HG03097 (cell line): ENCODE data around the gene OR2T11.
"Not testable (repeated sequence)": the region's sequence is repeated elsewhere in the genome, so short reads cannot be mapped to it uniquely, and the experiment has no call there.

Experiments
- ATAC-seq: cut with Tn5 transposase; IDR thresholded peaks from one replicate; pipeline ENCODE4 v1.9.1; 2021; ENCODE audit not compliant: unreplicated experiment, low FRiP score

Gene OR2T11

DNA sequence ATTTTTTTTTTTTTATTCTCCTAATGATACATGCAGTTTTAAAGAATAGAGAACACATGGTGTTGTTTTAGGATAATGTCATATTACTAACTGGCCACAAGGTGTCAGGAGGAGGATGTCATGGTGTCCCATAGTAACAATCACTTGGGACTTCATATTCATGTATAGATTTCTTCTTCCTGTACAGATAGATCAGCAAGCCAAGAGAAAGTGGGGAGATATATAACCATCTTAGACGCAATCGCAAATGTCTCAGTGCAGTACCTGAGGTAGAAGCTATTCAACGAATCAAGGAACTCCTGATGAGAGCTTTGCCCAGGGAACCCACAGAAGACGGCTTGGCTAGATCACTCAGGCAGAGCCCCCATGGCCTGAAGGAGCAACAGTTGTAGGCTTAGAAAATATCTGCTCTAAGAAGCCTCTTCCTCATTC, 12.3 kb downstream of the OR2T11 start:
- peak; percentile 74 for ATAC-seq

DNA sequence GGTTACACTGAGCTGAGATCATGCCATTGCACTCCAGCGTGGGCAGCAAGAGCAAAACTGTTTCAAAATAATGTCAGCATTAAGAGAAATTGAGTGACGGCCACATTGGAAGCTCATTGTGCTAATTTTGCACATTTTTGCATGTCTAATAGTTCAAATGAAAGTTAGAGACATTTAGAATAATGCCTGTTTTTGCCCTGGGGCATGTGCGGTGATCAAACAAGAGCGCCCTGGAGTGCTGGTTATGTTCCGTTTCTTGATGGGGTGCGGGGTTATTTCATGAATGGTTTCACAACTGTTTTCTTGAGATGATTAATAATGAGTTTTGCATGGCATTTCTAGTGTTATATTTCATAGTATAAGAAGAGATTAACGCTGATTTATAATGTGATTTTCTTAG, 13.1 kb downstream of the OR2T11 start:
- no peak for ATAC-seq

DNA sequence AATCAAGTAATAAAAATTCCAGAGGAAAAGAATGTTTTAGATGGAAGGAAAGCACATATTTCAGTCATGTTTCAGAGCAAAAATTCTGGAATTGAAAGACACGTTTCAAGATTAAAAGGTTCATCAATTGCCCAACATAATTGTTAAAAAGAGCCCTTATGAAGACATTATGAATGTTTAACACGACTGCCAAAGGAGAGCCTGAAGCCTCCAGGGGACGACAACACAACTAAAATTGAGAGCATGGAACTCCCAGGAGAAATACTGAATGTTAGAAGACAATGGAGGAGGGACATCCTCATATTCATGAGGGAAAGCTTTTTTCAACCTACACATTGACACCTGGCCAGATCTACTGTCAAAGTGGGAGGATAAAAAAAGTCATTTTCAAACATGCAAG, 16.0 kb downstream of the OR2T11 start:
- no peak for ATAC-seq

DNA sequence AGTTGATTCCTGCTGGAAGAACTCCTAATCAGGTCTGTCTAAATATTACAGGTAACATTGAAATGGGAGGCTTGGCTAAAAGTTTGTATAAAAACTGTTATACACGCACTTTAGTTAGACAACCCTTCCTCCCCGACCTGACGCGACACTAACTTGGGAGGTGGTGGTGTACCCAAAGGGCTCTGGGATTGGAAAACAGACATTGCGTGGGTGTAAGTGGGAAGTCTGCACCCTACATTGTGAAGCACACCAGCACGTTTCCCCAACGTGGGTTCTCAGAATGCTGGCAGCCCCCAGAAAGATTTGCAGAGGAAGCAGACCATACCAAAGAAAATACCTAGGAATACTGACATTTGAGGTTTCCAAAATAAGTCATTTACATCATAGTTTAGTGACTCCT, 16.8 kb downstream of the OR2T11 start:
- no peak for ATAC-seq

DNA sequence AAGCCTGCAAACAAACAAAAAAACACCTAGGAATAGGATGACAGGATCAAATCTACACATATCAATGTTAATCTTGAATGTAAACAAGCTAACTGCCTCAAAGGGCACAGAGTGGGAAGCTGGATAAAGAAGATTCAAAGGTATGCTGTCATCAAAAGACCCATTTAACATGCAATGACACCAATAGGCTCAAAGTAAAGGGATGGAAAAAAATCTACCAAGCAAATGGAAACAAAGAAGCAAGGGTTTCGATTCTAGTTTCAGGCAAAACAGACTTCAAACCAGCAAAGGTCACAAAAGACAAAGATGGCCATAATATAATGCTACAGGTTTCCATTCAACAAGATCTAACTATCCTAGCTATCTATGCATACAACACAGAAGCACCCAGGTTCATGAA, 21.1 kb downstream of the OR2T11 start:
- ATAC-seq: no peak

DNA sequence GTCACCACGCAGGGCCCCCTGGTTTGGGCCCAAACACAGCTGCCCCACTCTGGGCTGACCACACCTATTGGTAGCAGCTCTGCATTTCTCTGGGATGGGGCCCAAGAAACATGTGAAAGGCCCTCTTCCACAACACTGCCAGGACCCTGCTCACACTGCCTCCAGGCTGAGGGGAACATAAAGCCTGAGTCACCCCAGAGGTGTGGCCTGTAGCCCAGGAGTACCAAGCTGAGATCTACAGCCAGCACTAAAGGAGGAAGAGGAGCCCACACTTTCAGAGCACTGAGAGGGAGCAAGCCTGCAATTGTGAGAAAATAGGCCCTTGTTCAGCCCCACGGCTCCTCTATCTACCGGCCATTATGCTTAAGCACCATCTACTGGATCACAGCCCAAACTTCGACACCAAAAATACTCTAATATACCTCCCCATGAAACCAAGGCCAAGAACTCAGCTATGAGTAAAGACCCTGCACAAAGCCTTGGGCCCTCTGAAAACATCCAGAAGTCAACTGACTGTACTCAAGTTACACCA, 22.9 kb downstream of the OR2T11 start:
- ATAC-seq: no peak

DNA sequence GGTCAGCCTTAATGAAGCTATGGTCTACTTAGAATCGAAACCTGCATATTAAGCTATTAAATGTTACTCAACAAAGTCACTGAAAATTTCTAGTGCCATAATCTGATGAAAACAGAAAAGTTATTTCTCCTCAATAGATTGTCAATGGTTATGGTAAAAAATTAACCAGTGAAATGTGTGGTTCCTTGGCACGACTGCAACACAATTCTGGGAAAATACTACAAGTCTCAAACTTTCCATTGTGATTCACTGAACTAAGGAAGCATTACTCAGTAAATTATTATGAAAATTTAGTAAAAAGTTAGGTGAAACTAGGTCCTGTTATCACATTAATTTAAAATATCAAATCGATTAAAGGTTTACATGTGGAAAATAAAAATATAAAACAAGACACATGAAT, 24.6 kb downstream of the OR2T11 start:
- no peak for ATAC-seq

DNA sequence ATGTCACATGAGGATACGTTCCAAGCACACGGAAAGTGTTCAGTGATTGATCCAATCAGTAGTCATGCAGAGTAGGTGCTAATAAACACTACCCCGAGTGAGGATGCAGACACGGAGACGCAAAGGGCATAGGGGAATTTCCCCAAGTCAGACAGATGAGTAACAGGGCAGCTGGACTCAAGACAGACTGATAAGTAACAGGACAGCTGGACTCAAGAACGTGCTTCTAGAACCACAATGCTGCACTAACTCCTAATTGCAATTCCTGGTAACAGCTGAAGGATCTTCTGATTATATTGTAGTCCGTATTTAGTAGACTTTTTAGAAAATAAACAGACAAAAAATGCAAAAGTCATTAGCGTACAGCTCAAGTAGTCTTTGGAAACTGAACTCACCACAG, 35.5 kb downstream of the OR2T11 start:
- ATAC-seq: no peak

DNA sequence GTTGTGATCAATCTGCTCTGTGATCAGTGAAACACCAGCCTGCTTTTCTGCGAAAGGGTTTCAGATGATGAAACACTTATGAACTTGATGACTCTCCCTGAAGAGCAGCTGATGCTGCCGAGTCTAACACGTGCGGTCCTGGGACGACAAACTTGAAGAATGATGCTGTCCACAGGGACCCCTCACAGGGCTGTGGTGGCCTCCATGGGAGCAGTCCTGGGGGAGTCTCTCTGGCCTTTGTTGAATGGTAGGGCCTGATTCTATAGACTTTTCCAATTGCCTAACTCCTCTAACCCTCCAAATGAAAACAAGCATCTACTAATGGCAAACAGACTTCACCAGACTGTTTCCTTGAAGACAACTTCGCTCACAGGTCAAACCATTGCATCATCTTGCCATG, 37.3 kb downstream of the OR2T11 start, which contains the start of gene OR2T10:
TSS of gene OR2T10 (minus strand) at position 112 of the 400 bp plus-strand sequence. CDS start 3,932 bp downstream, outside the sequence.
- ATAC-seq: no peak

DNA sequence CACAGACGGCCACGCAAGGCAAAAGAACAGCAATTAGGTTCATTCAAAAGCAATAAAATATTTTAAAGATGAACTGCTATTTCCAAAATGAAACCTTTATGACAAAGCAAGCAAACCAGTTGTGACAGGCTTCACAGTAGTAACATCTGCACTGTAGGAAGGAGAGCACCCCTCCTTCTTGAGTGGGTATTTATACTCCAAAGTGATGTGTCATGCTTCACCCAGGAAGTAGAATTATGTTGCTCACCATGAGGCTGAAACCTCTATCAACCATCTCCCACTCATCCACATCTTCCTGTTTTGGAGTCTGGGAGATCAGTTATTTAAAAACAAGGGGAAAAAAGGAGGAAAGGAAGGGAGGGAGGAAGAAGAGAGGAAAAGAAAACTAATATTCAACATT, 38.3 kb downstream of the OR2T11 start:
- no peak for ATAC-seq

DNA sequence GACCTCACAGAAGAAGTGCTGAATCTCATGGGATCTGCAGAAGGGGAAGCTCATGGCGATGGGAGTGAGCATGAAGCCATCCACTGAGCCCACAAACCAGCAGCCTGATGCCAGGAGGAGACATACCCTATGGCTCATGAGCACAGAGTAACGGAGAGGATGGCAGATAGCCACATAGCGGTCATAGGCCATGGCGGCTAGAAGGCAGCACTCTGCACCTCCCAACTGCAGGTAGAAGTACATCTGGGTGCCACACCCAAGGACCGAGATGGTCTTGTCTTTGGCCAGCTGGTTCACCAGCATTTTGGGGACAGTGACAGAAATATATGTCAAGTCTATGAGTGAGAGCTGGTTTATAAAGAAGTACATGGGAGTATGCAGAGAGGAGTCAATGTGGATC, 41.7 kb downstream of the OR2T11 start:
- no peak for ATAC-seq

DNA sequence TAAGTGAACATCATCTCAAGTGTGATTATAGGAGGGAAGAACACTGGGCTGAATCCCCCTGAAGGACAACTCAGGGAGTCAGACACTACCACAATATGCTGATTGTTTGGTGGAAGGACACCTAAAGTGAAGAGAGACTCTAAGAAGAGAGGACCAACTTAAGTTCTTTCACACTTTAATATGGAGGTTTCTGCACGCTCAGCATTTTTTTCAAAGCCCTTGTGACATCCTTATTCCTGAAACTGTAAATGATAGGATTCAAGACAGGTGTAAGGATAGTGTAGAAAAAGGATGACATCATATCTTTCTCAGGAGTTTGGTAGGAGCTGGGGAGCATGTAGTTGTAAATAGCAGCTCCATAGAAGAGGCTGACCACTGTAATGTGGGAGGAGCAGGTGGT, 42.2 kb downstream of the OR2T11 start:
- ATAC-seq: no peak

DNA sequence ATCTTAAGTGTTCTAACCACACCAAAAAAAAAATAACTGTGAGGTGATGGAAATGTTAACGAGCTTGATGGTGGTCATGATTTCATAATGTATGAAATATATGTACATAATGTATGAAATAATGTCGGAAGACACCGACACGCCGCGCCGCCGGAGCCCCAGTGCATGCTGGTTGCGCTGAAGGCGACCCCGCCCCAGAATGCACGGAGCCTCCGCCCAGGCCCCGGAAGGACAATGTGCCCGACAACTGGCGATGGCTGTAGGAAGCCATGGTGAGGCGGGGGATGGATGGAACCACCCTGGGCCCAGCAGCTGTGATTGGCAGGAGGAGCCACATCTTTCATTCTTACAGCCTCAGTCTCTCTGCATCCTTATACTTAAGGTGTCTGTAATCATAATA, 44.8 kb downstream of the OR2T11 start:
- ATAC-seq: no peak

DNA sequence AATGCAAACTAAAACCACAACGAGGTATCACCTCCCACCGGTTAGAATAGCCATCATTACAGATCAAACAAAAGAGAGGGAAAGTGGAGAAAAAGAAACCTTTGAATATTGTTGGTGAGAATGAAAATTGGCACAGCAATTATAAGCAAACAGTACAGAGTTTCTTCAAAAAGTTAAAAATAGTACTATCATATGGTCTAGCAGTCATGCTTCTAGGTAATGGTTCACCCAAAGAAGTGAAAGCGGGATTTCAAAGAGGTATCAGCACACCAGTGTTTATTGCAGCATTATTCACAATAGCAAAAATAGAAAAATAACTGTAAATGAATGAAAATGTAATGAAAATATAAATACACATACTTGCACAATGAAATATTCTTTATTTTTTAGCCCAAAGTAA, 45.6 kb downstream of the OR2T11 start:
- no peak for ATAC-seq

DNA sequence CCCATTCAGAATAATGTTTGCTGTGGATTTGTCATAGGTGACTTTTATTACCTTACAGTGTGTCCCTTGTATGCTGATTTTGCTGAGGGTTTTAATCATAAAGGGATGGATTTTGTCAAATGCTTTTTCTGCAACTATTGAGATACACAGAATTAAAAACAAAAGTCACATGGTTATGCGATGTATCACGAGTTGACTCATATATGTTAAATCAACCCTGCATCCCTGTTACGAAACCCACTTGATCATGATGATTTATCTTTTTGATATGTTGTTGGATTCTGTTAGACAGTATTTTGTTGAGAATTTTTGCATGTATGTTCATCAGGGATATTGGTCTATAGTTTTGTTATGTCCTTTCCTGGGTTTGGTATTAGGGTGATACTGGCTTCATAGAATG, 49.6 kb downstream of the OR2T11 start:
- no peak for ATAC-seq

DNA sequence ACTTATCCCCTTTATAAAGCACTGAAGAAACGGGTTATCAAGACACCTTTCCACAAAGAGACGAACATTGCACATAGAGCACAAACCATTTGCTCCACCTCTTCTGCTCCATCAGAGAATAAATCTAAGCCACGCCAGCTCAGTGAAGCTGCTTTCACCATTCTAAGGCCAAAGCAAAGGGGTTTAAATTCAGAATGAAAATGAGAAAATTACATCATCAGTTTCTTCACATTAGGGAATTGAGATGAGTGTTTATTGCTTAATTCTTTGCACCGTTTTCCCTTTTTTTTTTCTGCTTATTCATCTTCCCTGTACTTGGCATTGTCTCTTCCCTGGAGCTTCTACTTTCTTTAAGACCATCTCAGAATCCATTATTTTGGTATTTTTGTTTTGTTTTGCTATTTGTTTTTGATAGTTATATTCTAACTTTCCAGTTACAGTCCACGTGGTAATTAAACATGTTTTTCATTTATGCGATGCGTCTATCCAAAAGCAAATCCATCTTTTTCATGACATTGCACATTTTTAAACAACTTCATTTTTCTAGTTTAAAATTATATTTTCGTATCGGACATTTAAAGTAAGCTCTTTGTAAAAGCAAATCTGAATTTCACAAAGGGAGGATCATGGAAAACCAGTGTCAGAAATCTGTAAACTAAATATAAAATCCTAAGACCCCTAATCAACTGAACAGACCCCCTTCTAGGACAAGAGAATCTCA, 58.5 kb downstream of the OR2T11 start:
- no peak for ATAC-seq

DNA sequence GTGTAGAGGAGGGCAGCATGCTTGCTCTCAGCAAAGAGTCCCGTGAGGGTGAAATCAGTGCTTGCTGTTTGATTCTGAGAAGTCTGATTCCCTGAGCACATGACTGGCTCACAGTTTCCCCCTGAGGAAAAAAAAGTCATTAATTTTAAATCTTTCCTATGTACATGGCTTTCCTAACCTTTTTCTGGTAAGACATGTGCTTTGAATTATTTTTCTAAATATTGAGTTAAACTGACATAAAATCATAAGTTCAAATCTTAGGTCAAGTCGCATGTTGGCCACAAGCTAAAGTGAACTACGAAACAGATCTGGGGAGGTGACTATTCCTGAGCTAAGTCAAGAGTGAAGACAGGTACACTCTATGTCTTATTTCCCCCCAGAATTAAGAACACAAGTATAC, 60.2 kb downstream of the OR2T11 start, which contains the start of gene OR2T34:
TSS of gene OR2T34 (minus strand) at position 101 of the 400 bp plus-strand sequence. CDS start at position 101, 0 bp downstream.
- ATAC-seq: not testable (repeated sequence)

DNA sequence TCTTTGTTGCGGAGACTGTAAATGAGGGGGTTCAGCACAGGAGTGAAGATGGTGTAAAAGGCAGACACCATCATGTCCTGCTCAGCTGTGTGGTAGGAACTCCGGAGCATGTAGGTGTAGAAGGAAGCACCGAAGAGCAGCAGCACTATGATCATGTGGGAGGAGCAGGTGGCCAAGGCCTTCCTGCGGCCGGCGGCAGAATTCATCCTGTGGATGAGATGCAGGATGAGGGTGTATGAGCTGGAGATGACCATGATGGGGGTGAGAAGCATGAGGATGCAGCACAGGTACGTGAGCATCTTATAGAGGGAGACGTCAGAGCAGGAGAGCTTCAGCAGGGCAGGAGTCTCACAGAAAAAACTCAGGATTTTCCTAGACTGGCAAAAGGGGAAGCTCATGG, 61.0 kb downstream of the OR2T11 start:
- not testable (repeated sequence) for ATAC-seq
